HEK293 (cell line): ENCODE measurements around the gene HECTD2.

Source experiments
- CTCF ChIA-PET: fragments of 350-600 bp; formaldehyde crosslinking; extraction: SDS; loops from one replicate; lab custom pipeline; 2021; ENCODE audit warnings: antibody characterized with exemption; lab: Yijun Ruan, JAX
- POLR2A ChIA-PET: fragments of 300-600 bp; formaldehyde crosslinking; extraction: SDS; loops from one replicate; lab custom pipeline; 2020; ENCODE audit warnings: antibody characterized with exemption, inconsistent platforms; lab: Yijun Ruan, JAX
- H3K27ac ChIP-seq: fragments of 200-500 bp; sonication (Bioruptor generic); 2 replicates; pipeline ENCODE4 v1.5.1; 2014; ENCODE audit warnings: low read depth, low read length, control low read depth, inconsistent platforms; ENCODE audit errors: extremely low read depth
- H3K36me3 ChIP-seq, 2 experiments: fragments of 200-500 bp in 1 of 2; sonication (Bioruptor generic) in 1 of 2; 1 replicate in 1 of 2; 2 replicates in 1 of 2; pipeline ENCODE4 v1.5.1; 2014 to 2017; ENCODE audit warnings: inconsistent platforms in 2 of 2, low read length in 2 of 2; ENCODE audit not compliant: control insufficient read depth in 2 of 2, insufficient read depth in 1 of 2
- H3K4me1 ChIP-seq: fragments of 200-500 bp; sonication (Bioruptor generic); 2 replicates; pipeline ENCODE4 v1.5.1; 2014; ENCODE audit warnings: mild to moderate bottlenecking, low read length, inconsistent platforms; ENCODE audit not compliant: control insufficient read depth, insufficient read depth
- H3K4me3 ChIP-seq: 2 replicates; pipeline ENCODE4 v1.5.1; 2011; ENCODE audit warnings: low read depth, mild to moderate bottlenecking, control low read depth, low read length, moderate library complexity
- H3K9me3 ChIP-seq: fragments of 200-500 bp; sonication (Bioruptor generic); 2 replicates; pipeline ENCODE4 v1.5.1; 2014; ENCODE audit warnings: low read depth, low read length, inconsistent platforms; ENCODE audit not compliant: control insufficient read depth, insufficient read depth
- MEIS1 ChIP-seq: sonication (generic); formaldehyde crosslinking; IDR thresholded peaks from 2 replicates; pipeline ENCODE4 v1.8.1; 2022; ENCODE audit warnings: missing genetic modification reagents, mild to moderate bottlenecking, borderline replicate concordance
- SP3 ChIP-seq: fragments of 450-650 bp; formaldehyde crosslinking; IDR thresholded peaks from 2 replicates; pipeline ENCODE4 v1.5.1; 2016; ENCODE audit warnings: missing biosample characterization, missing genetic modification characterization
- TRIM28 ChIP-seq: IDR thresholded peaks from 2 replicates; pipeline ENCODE4 v1.6.1; 2011; ENCODE audit warnings: low read length, control low read depth, borderline replicate concordance
- ZNF10 ChIP-seq: fragments of 450-650 bp; formaldehyde crosslinking; IDR thresholded peaks from 2 replicates; pipeline ENCODE4 v1.5.1; 2017; ENCODE audit warnings: missing biosample characterization, missing genetic modification characterization
- ZNF112 ChIP-seq: fragments of 450-650 bp; formaldehyde crosslinking; IDR thresholded peaks from 2 replicates; pipeline ENCODE4 v1.5.0; 2017; ENCODE audit warnings: missing biosample characterization, missing genetic modification characterization
- ZNF221 ChIP-seq: fragments of 450-650 bp; formaldehyde crosslinking; IDR thresholded peaks from 2 replicates; pipeline ENCODE4 v1.5.1; 2017; ENCODE audit warnings: missing biosample characterization, missing genetic modification characterization, borderline replicate concordance
- ZNF350 ChIP-seq: fragments of 450-650 bp; formaldehyde crosslinking; IDR thresholded peaks from 2 replicates; pipeline ENCODE4 v1.5.0; 2017; ENCODE audit warnings: missing biosample characterization, mild to moderate bottlenecking, missing genetic modification characterization
- ZNF366 ChIP-seq: fragments of 450-650 bp; formaldehyde crosslinking; conservative IDR thresholded peaks from 2 replicates; pipeline ENCODE4 v1.5.1; 2016; ENCODE audit warnings: missing biosample characterization, missing genetic modification characterization
- ZNF394 ChIP-seq: fragments of 450-650 bp; formaldehyde crosslinking; IDR thresholded peaks from 2 replicates; pipeline ENCODE4 v1.5.1; 2016; ENCODE audit warnings: missing biosample characterization, missing genetic modification characterization, mild to moderate bottlenecking, moderate library complexity, borderline replicate concordance
- ZNF596 ChIP-seq: fragments of 450-650 bp; IDR thresholded peaks from 2 replicates; pipeline ENCODE4 v1.5.0; 2018; ENCODE audit warnings: missing biosample characterization, mild to moderate bottlenecking, missing genetic modification characterization, moderate library complexity
- ZNF623 ChIP-seq: fragments of 450-650 bp; formaldehyde crosslinking; IDR thresholded peaks from 2 replicates; pipeline ENCODE4 v1.5.1; 2016; ENCODE audit warnings: missing biosample characterization, missing genetic modification characterization
- ZNF626 ChIP-seq: fragments of 450-650 bp; sonication (Bioruptor Pico); formaldehyde crosslinking; IDR thresholded peaks from 2 replicates; pipeline ENCODE4 v1.5.1; 2018; ENCODE audit warnings: missing biosample characterization, missing genetic modification characterization, inconsistent platforms
- ZNF777 ChIP-seq: fragments of 450-650 bp; formaldehyde crosslinking; IDR thresholded peaks from 2 replicates; pipeline ENCODE4 v1.5.1; 2017; ENCODE audit warnings: missing biosample characterization, missing genetic modification characterization, borderline replicate concordance
- TF ChIP-seq, protein P1 (sequence below): fragments of 450-650 bp; formaldehyde crosslinking; conservative IDR thresholded peaks from 2 replicates; pipeline ENCODE4 v1.5.1; 2016; ENCODE audit warnings: low read depth, missing biosample characterization, missing genetic modification characterization
- TF ChIP-seq, protein P2 (sequence below): fragments of 450-650 bp; formaldehyde crosslinking; optimal IDR thresholded peaks from 2 replicates; pipeline ENCODE3; 2016; ENCODE audit warnings: missing biosample characterization, mild to moderate bottlenecking, missing genetic modification characterization
- TF ChIP-seq, protein P3 (sequence below): fragments of 450-650 bp; formaldehyde crosslinking; IDR thresholded peaks from 2 replicates; pipeline ENCODE4 v1.5.1; 2016; ENCODE audit warnings: missing biosample characterization, missing genetic modification characterization
- TF ChIP-seq, protein P4 (sequence below): IDR thresholded peaks from 2 replicates; pipeline ENCODE4 v1.6.1; 2011; ENCODE audit warnings: mild to moderate bottlenecking, low read depth, low read length, borderline replicate concordance
- TF ChIP-seq, protein P5 (sequence below): fragments of 450-650 bp; formaldehyde crosslinking; IDR thresholded peaks from 2 replicates; pipeline ENCODE4 v1.5.1; 2016; ENCODE audit warnings: missing biosample characterization, missing genetic modification characterization

Gene HECTD2

DNA sequence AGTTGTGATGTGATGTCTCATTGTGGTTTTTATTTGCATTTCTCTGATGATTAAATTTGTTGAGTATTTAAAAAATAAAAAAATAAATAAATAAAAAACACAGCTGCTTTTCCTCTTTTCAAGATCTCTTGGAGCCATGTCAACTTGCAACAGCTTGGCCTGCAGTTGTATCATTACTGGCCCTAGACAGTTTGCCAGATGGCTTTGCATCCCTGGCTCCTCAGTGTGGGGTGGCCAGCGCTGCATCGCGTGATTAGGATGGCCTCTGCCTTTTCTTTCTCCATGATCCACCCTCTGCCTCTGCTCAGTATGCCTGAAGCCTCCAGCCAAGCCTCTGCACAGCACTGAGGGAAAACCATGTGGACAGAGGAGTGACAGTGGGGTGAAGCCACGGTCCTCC lies 126.0 kb downstream of the HECTD2 start:
- Histone ChIP-seq H3K36me3 (no peaks in the 10 kb centered on the region), H3K4me1 (no peaks in the 10 kb centered on the region), H3K9me3 (no peaks in the 10 kb centered on the region)
- TF ChIP-seq ZNF221 (tag by site-specific recombination), result no peak
- TF ChIP-seq ZNF394 (tag by site-specific recombination), result no peak
- no peak for TF ChIP-seq ZNF777 (tag by site-specific recombination)
- no peak for TF ChIP-seq ZNF10 (tag by site-specific recombination)
- no peak for TF ChIP-seq MEIS1 (CRISPR knock-in tag)
- TF ChIP-seq ZNF623 (tag by site-specific recombination), result no peak
- TF ChIP-seq, protein P1, sequence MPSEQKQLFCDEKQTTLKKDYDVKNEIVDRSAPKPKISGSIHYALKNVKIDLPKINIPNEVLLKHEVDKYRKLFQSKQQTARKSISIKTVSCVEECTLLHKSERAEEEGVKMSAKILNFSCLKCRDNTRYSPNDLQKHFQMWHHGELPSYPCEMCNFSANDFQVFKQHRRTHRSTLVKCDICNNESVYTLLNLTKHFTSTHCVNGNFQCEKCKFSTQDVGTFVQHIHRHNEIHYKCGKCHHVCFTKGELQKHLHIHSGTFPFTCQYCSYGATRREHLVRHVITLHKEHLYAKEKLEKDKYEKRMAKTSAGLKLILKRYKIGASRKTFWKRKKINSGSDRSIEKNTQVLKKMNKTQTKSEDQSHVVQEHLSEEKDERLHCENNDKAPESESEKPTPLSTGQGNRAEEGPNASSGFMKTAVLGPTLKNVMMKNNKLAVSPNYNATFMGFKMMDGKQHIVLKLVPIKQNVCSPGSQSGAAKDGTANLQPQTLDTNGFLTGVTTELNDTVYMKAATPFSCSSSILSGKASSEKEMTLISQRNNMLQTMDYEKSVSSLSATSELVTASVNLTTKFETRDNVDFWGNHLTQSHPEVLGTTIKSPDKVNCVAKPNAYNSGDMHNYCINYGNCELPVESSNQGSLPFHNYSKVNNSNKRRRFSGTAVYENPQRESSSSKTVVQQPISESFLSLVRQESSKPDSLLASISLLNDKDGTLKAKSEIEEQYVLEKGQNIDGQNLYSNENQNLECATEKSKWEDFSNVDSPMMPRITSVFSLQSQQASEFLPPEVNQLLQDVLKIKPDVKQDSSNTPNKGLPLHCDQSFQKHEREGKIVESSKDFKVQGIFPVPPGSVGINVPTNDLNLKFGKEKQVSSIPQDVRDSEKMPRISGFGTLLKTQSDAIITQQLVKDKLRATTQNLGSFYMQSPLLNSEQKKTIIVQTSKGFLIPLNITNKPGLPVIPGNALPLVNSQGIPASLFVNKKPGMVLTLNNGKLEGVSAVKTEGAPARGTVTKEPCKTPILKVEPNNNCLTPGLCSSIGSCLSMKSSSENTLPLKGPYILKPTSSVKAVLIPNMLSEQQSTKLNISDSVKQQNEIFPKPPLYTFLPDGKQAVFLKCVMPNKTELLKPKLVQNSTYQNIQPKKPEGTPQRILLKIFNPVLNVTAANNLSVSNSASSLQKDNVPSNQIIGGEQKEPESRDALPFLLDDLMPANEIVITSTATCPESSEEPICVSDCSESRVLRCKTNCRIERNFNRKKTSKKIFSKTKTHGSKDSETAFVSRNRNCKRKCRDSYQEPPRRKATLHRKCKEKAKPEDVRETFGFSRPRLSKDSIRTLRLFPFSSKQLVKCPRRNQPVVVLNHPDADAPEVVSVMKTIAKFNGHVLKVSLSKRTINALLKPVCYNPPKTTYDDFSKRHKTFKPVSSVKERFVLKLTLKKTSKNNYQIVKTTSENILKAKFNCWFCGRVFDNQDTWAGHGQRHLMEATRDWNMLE, result no peak
- TF ChIP-seq, all 188 proteins: peak for 0
- Histone ChIP-seq H3K4me3 (no peak overlapping the region), H3K27ac (no peak overlapping the region)
- POLR2A ChIA-PET, result no interaction called here
- CTCF ChIA-PET, result no interaction called here

DNA sequence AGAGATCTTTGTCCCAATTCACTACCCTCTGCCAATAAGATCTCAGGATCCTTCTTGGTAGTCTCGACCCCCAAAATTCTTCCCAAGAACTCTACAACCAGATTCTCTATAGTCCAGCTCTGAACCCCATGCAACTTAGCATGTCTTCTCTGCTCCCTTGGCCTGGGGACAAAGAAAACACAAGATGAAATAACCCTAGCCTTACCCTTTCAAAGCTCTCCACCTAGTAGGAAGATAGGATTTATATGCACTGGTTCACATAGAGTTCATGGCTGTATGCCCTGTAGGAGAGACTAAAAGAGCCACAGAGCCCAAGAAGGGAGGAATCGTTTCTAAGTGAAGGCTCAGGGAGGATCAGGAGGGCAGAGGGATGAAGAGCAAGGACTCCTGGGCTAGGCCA lies 126.6 kb downstream of the HECTD2 start:
- Histone ChIP-seq H3K9me3 (no peaks in the 10 kb centered on the region), H3K4me3 (no peak overlapping the region), H3K36me3 (no peaks in the 10 kb centered on the region), H3K4me1 (no peaks in the 10 kb centered on the region), H3K27ac (no peak overlapping the region)
- TF ChIP-seq TRIM28 (no peak), ZNF350 (tag by site-specific recombination) (no peak)
- TF ChIP-seq, protein P2, sequence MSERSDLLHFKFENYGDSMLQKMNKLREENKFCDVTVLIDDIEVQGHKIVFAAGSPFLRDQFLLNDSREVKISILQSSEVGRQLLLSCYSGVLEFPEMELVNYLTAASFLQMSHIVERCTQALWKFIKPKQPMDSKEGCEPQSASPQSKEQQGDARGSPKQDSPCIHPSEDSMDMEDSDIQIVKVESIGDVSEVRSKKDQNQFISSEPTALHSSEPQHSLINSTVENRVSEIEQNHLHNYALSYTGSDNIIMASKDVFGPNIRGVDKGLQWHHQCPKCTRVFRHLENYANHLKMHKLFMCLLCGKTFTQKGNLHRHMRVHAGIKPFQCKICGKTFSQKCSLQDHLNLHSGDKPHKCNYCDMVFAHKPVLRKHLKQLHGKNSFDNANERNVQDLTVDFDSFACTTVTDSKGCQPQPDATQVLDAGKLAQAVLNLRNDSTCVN, result no peak
- TF ChIP-seq, protein P3, sequence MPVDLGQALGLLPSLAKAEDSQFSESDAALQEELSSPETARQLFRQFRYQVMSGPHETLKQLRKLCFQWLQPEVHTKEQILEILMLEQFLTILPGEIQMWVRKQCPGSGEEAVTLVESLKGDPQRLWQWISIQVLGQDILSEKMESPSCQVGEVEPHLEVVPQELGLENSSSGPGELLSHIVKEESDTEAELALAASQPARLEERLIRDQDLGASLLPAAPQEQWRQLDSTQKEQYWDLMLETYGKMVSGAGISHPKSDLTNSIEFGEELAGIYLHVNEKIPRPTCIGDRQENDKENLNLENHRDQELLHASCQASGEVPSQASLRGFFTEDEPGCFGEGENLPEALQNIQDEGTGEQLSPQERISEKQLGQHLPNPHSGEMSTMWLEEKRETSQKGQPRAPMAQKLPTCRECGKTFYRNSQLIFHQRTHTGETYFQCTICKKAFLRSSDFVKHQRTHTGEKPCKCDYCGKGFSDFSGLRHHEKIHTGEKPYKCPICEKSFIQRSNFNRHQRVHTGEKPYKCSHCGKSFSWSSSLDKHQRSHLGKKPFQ (tag by site-specific recombination), result no peak
- ChIA-PET CTCF (no interaction called here), POLR2A (no interaction called here)

DNA sequence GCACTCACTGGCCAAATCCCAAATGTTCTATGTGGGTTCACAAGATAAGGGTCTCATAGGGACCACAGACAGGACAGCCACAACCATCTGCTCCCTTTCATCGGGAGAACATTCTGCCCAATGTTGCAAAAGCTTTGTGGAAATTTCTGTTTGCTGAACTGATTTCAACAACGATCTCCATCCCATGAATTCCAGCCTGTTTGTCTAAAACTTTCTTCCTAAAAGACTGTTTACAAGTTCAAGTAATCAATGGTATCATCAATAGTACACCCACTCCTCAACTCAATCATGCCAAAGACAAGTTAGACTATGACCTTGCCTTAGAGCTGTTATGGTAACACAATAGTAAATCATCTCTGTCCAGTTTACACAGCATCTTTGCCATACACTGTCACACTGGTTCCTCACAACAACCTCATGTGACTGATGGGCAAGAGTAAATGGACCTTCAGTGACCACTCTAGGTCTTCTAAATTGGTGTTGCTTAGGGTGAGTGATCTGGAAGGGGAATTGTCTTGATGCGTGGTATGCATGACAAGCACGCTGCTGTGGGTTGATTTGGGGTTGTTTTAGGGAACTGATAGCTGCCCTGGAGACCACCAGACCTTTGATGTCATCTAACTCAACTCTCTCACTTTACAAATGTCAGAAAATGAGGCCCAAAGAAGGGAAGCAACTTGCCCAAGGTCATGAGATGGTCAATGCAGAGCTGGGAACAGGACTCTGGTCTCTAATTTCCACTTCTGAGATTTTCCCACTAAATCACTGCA lies 127.7 kb downstream of the HECTD2 start:
- H3K4me1 ChIP-seq, result no peaks in the 10 kb centered on the region
- ChIA-PET POLR2A (no interaction called here), CTCF (interaction anchor here (0.6 to 0.8 kb wide), 2 partner anchors 25 to 228 kb away, joined by 3 read pairs; no protein-coding TSS in a partner anchor)
- TF ChIP-seq SP3 (tag by site-specific recombination) (no peak), ZNF626 (no peak), ZNF112 (tag by site-specific recombination) (no peak), ZNF366 (tag by site-specific recombination) (no peak), ZNF596 (tag by site-specific recombination) (no peak)
- TF ChIP-seq, protein P4, sequence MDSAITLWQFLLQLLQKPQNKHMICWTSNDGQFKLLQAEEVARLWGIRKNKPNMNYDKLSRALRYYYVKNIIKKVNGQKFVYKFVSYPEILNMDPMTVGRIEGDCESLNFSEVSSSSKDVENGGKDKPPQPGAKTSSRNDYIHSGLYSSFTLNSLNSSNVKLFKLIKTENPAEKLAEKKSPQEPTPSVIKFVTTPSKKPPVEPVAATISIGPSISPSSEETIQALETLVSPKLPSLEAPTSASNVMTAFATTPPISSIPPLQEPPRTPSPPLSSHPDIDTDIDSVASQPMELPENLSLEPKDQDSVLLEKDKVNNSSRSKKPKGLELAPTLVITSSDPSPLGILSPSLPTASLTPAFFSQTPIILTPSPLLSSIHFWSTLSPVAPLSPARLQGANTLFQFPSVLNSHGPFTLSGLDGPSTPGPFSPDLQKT, result no peak
- TF ChIP-seq, protein P5, sequence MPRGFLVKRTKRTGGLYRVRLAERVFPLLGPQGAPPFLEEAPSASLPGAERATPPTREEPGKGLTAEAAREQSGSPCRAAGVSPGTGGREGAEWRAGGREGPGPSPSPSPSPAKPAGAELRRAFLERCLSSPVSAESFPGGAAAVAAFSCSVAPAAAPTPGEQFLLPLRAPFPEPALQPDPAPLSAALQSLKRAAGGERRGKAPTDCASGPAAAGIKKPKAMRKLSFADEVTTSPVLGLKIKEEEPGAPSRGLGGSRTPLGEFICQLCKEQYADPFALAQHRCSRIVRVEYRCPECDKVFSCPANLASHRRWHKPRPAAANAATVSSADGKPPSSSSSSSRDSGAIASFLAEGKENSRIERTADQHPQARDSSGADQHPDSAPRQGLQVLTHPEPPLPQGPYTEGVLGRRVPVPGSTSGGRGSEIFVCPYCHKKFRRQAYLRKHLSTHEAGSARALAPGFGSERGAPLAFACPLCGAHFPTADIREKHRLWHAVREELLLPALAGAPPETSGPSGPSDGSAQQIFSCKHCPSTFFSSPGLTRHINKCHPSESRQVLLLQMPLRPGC (tag by site-specific recombination), result no peak

More for the DNA sequence above, 127.7 kb downstream of the HECTD2 start:
- Histone ChIP-seq H3K27ac (no peak overlapping the region), H3K36me3 (no peaks in the 10 kb centered on the region), H3K9me3 (no peaks in the 10 kb centered on the region), H3K4me3 (no peak overlapping the region)
